Testis (tissue), 3 donors: ENCODE results near the gene PRRG1. TPM values are rescaled to one million over a fixed set of nuclear protein-coding genes. Genes with fewer than 3 reads are reported as not detected.

Source experiments
- DNase-seq: peaks from one replicate; pipeline ENCODE4 v3.0.0-alpha.2; 2019
- H3K27ac ChIP-seq, 2 donors: fragments of 200-600 bp; sonication (generic); one replicate each; pipeline ENCODE4 v1.5.1; 2019
- H3K27me3 ChIP-seq: fragments of 200-600 bp; sonication (generic); one replicate; pipeline ENCODE4 v1.5.1; 2019
- H3K36me3 ChIP-seq: fragments of 200-600 bp; sonication (generic); one replicate; pipeline ENCODE4 v1.5.1; 2017; ENCODE audit warnings: low read depth; ENCODE audit errors: missing control alignments
- H3K4me1 ChIP-seq: fragments of 200-600 bp; sonication (generic); one replicate; pipeline ENCODE4 v1.5.1; 2019
- H3K4me3 ChIP-seq, 2 donors: fragments of 200-600 bp; sonication (generic); one replicate each; pipeline ENCODE4 v1.5.1; 2017 to 2019
- H3K9me3 ChIP-seq: fragments of 200-600 bp; sonication (generic); one replicate; pipeline ENCODE4 v1.5.1; 2017
- POLR2A ChIP-seq: fragments of 450-650 bp; IDR thresholded peaks from one replicate; pipeline ENCODE4 v1.6.1; 2017; ENCODE audit warnings: antibody characterized with exemption, mild to moderate bottlenecking, moderate library complexity
- WGBS, 2 donors: methylation state at CpG; one replicate each; pipeline ENCODE4 v1.1.5; 2018; 5-methylcytosine and 5-hydroxymethylcytosine counted together
- intact Hi-C: fragments of 100-400 bp; cut with DNase I; formaldehyde crosslinking; loops from one replicate; pipeline ENCODE4 v1.15.1; 2023; ENCODE audit warnings: low total_unique reads
- polyA plus RNA-seq: library from polyadenylated mRNA; stranded (reverse); fragments of 350-450 nt; fragmentation: Illumina TruSeq; extraction: RNeasy Lipid Tissue Mini Kit (QIAGEN cat#74804); gene quantifications from one replicate; pipeline ENCODE4 v1.2.3, GENCODE V29; 2014; ENCODE audit warnings: low read depth, low replicate concordance; ENCODE audit not compliant: insufficient read depth
- total RNA-seq, 2 donors: library from RNA; depleted of rRNA; stranded (reverse); fragments of >200 nt; gene quantifications; one replicate each; pipeline ENCODE4 v1.2.3, GENCODE V29; 2016
- TF ChIP-seq, protein P1 (sequence below), 3 experiments: fragments of 450-650 bp in 2 of 3; fragments of 200-600 bp in 1 of 3; sonication (generic) in 1 of 3; IDR thresholded peaks; one replicate each; pipeline ENCODE4 v1.5.1; 2016 to 2019; ENCODE audit warnings: antibody characterized with exemption in 3 of 3, mild to moderate bottlenecking in 2 of 3, moderate library complexity in 1 of 3

PRRG1 gene
- total and polyA plus RNA-seq, 3 donors from 2014 or later = 3.1 to 4.9 (median 3.3) TPM

DNA sequence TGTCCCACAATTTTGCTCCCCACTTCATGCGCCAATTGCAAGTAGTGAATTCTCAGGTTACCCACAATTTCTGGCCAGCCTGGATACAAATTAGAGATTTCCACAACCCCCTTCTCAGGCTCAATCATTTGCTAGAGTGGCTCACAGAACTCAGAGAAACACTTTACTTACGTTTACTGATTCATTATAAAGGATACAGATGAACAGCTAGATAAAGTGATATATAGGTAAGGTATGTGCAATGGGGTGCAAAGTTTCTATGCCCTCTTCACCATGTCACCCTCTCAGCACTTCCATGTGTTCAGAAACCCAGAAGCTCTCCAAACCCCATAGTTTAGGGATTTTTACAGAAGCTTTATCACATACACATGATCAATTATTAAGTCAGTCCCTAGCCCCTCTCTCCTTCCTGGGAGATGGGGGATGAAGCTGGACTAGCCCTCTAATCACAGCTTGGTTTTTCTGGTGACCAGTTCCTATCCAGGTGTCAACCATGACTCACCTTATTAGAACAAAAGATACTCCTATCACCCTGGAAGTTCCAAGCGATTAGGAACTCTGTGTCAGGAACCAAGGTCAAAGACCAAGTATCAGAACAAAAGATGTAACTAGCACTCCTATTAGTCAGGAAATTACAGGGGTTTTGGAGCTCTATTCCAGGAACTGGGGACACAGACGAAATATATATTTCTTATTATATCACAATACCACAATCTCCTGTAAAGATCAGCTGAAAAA, 33.5 kb upstream of the PRRG1 start:
- Histone ChIP-seq H3K27ac (no peak overlapping the region), H3K27me3 (no peaks in the 10 kb centered on the region), H3K4me1 (no peaks in the 10 kb centered on the region), H3K36me3 (no peaks in the 10 kb centered on the region), H3K4me3 (no peak overlapping the region), H3K9me3 (no peaks in the 10 kb centered on the region)
- intact Hi-C loops = no loop called here
- no peak for DNase-seq
- 80% methylated on average over 4 of the region's 4 CpGs for WGBS, 2 donors
- TF ChIP-seq, protein P1, sequence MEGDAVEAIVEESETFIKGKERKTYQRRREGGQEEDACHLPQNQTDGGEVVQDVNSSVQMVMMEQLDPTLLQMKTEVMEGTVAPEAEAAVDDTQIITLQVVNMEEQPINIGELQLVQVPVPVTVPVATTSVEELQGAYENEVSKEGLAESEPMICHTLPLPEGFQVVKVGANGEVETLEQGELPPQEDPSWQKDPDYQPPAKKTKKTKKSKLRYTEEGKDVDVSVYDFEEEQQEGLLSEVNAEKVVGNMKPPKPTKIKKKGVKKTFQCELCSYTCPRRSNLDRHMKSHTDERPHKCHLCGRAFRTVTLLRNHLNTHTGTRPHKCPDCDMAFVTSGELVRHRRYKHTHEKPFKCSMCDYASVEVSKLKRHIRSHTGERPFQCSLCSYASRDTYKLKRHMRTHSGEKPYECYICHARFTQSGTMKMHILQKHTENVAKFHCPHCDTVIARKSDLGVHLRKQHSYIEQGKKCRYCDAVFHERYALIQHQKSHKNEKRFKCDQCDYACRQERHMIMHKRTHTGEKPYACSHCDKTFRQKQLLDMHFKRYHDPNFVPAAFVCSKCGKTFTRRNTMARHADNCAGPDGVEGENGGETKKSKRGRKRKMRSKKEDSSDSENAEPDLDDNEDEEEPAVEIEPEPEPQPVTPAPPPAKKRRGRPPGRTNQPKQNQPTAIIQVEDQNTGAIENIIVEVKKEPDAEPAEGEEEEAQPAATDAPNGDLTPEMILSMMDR (IDR thresholded peaks at IDR 0.05) = no peak
- no peak for TF ChIP-seq POLR2A

DNA sequence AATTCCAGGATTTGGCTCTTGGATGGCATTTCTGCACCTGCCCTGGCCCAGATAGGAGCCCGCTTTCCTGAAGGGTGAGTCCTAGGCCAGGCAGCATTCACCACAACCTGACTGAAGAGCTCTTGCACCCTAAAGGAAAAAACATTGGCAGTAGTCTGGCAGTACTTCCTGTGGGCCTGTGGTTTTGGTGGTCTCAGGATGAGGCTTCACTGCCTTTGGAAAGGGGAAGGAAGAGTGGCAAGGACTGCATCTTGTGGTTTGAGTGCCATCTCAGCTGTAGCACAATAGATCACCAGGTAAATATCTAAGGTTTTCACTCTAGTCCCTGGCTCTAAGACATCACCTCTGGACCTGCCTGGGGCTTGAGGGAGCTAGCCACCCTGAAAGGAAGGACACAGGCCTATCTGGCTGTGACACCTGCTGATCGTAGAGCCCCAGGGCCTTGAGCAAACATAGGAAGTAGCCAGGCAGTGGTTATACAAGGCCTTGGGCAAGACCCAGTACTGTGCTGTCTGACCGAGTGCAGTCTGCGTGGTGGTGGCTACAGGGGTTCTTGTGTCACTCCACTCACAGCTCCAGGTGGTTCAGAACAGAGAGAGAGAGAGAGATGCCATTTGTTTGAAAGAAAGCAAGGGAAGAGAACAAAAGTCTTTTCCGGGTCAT, 28.5 kb upstream of the PRRG1 start:
- Histone ChIP-seq H3K9me3 (no peaks in the 10 kb centered on the region), H3K27ac (no peak overlapping the region), H3K36me3 (no peaks in the 10 kb centered on the region), H3K27me3 (no peaks in the 10 kb centered on the region), H3K4me1 (no peaks in the 10 kb centered on the region), H3K4me3 (no peak overlapping the region)
- no peak for DNase-seq
- TF ChIP-seq, protein P1 (IDR thresholded peaks at IDR 0.05) = no peak
- no peak for TF ChIP-seq POLR2A
- intact Hi-C loops = no loop called here
- 90 to 93% methylated on average over 2 to 5 of the region's 5 CpGs for WGBS, 2 donors

DNA sequence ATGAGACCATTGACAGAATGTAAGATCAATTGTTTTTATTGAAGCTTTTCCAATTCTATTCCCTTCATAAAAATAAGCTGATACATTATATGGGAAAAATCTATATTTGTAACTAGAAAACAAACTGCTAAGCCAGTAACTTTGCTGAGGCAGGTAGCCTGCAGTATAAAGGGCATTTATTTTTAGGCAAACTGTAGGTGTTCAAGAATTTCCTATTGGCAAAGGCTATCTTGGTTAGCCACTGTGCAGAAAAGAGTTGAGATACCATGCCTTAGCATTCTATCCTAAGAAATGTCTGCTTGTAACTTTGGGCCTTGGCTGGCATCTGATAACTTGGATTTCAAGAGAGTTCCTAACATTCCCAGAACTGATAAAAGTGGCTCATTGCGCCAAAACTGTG, 18.5 kb upstream of the PRRG1 start:
- H3K4me3 ChIP-seq = no peak overlapping the region
- intact Hi-C loops = no loop called here
- H3K27ac ChIP-seq = no peak overlapping the region
- DNase-seq = no peak
- TF ChIP-seq POLR2A = no peak
- TF ChIP-seq, protein P1 (IDR thresholded peaks at IDR 0.05) = no peak
- H3K4me1 ChIP-seq = no peaks in the 10 kb centered on the region
- no peaks in the 10 kb centered on the region for H3K9me3 ChIP-seq
- 77% methylated on average over 1 of the region's 1 CpG; no CpG with 5 or more reads in 1 of the 2 donors for WGBS, 2 donors
- H3K27me3 ChIP-seq = no peaks in the 10 kb centered on the region
- H3K36me3 ChIP-seq = no peaks in the 10 kb centered on the region

DNA sequence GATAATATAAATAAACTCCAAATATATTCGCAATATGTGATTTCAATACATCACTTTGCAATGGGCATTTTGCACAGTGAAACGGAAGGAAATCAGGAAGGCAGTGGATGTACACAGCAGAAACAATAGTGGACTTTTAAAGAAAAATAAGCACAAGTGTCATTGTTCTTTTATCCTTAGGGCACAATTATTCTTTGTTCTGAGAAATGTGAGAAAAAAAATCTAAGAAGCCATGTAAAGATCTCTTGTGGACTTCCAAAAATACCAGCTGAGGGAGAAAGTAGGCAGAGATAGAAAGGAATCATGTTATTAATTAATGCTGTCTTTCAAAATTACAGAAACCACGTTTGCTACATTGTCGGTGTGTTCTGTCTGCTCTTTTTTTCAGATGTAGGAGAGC, 17.6 kb upstream of the PRRG1 start:
- no peak for DNase-seq
- Histone ChIP-seq H3K4me3 (no peak overlapping the region), H3K27ac (no peak overlapping the region), H3K4me1 (no peaks in the 10 kb centered on the region), H3K27me3 (no peaks in the 10 kb centered on the region), H3K36me3 (no peaks in the 10 kb centered on the region), H3K9me3 (no peaks in the 10 kb centered on the region)
- intact Hi-C loops = no loop called here
- TF ChIP-seq, protein P1 (IDR thresholded peaks at IDR 0.05) = no peak
- TF ChIP-seq POLR2A = no peak
- WGBS, 2 donors = 44 to 64% methylated on average over 4 of the region's 4 CpGs
